ENCODE data around the gene SLC24A3.

DNA sequence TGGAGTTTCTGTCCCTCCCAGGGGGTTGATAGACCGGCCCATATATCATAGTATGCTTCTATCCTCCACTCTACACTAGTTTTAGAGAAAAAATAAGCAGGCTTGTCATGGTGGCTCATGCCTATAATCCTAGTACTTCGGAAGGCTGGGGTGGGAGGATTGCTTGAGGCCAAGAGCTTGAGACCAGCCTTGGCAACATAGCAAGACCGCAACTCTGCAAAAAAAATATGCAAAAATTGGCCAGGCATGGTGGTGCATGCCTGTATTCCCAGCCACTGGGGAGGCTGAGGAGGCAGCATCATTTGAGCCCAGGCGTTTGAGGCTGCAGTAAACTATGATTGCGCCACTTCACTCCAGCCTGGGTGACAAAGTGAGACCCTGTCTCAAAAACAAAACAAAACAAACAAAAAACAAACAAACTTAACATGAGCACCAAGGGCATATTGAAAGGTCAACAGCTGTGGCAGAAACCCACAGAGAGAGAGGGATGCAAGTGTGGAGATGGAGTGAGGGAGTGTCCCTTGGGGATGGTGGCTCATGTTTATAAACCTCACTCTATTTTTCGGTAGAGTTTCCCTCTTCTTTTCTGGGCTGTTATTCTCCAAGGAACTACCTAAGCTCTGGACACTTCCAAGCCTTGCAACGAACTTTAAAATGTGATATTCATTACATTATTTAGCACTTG is 24.1 kb downstream of the SLC24A3 start:
- TF ChIP-seq, protein P1, sequence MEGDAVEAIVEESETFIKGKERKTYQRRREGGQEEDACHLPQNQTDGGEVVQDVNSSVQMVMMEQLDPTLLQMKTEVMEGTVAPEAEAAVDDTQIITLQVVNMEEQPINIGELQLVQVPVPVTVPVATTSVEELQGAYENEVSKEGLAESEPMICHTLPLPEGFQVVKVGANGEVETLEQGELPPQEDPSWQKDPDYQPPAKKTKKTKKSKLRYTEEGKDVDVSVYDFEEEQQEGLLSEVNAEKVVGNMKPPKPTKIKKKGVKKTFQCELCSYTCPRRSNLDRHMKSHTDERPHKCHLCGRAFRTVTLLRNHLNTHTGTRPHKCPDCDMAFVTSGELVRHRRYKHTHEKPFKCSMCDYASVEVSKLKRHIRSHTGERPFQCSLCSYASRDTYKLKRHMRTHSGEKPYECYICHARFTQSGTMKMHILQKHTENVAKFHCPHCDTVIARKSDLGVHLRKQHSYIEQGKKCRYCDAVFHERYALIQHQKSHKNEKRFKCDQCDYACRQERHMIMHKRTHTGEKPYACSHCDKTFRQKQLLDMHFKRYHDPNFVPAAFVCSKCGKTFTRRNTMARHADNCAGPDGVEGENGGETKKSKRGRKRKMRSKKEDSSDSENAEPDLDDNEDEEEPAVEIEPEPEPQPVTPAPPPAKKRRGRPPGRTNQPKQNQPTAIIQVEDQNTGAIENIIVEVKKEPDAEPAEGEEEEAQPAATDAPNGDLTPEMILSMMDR (IDR thresholded peaks at IDR 0.05): no peak
- TF ChIP-seq POLR2AphosphoS5 (IDR thresholded peaks at IDR 0.05) (no peak), EP300 (IDR thresholded peaks at IDR 0.05) (no peak)

Data from sigmoid colon (tissue), 4 donors.